SK-N-SH (cell line): ENCODE results near the gene DUSP16. TPM values are rescaled to one million over a fixed set of nuclear protein-coding genes. Genes with fewer than 3 reads are reported as not detected.
A peak's percentile ranks its signal among the peaks of the same experiment; 100 is the strongest.

ENCODE experiments used
- CTCF ChIA-PET: fragments of 300-600, 350-600 bp; formaldehyde crosslinking; extraction: SDS; loops from one replicate; lab custom pipeline; 2021; lab: Yijun Ruan, JAX
- POLR2A ChIA-PET: fragments of 350-600 bp; sonication (Branson Sonifier 250); formaldehyde crosslinking; extraction: SDS; loops from one replicate; lab custom pipeline; 2020; ENCODE audit warnings: antibody characterized with exemption, inconsistent platforms; lab: Yijun Ruan, JAX
- DNase-seq: peaks from one replicate; pipeline ENCODE4 v3.0.0; 2012
- H2AFZ ChIP-seq: fragments of 200-600 bp; sonication (generic); 2 replicates; pipeline ENCODE4 v1.8.1; 2016; ENCODE audit warnings: antibody characterized with exemption, mild to moderate bottlenecking, low read depth
- H3F3A ChIP-seq: fragments of 200-600 bp; sonication (generic); replicated peaks from 2 replicates; pipeline ENCODE3; 2016; ENCODE audit warnings: antibody characterized with exemption, mild to moderate bottlenecking; ENCODE audit not compliant: insufficient read depth
- H3K27ac ChIP-seq, 2 experiments: fragments of 200-500 bp in 1 of 2; fragments of 200-600 bp in 1 of 2; sonication (Bioruptor generic) in 1 of 2; sonication (generic), shearing (Covaris generic) in 1 of 2; 2 replicates each; pipeline versions ENCODE4 v1.5.1 to v1.6.1; 2014 to 2016; ENCODE audit warnings: low read depth in 2 of 2, inconsistent platforms in 1 of 2, low read length in 1 of 2, mild to moderate bottlenecking in 1 of 2, mixed read lengths in 1 of 2
- H3K27me3 ChIP-seq: fragments of 200-600 bp; sonication (generic), shearing (Covaris generic); 2 replicates; pipeline ENCODE4 v1.6.1; 2016; ENCODE audit warnings: mixed run types; ENCODE audit not compliant: insufficient read depth
- H3K36me3 ChIP-seq, 2 experiments: fragments of 200-500 bp in 1 of 2; fragments of 200-600 bp in 1 of 2; sonication (Bioruptor generic) in 1 of 2; sonication (generic) in 1 of 2; replicated peaks in 1 of 2; 2 replicates each; pipeline versions ENCODE3 to v1.5.1; 2014 to 2016; ENCODE audit warnings: low read length in 1 of 2, mild to moderate bottlenecking in 1 of 2; ENCODE audit not compliant: insufficient read depth in 2 of 2, control insufficient read depth in 1 of 2
- H3K4me1 ChIP-seq, 2 experiments: fragments of 200-500 bp in 1 of 2; fragments of 200-600 bp in 1 of 2; sonication (Bioruptor generic) in 1 of 2; sonication (generic), shearing (Covaris generic) in 1 of 2; 2 replicates each; pipeline versions ENCODE4 v1.5.1 to v1.6.1; 2014 to 2016; ENCODE audit warnings: low read depth in 1 of 2, low read length in 1 of 2, mixed run types in 1 of 2; ENCODE audit not compliant: insufficient read depth in 2 of 2, control insufficient read depth in 1 of 2
- H3K4me2 ChIP-seq: fragments of 200-600 bp; sonication (generic), shearing (Covaris generic); 2 replicates; pipeline ENCODE4 v1.6.1; 2017; ENCODE audit warnings: mixed run types
- H3K4me3 ChIP-seq, 2 experiments: fragments of 200-500 bp in 1 of 2; fragments of 200-600 bp in 1 of 2; sonication (Bioruptor generic) in 1 of 2; sonication (generic), shearing (Covaris generic) in 1 of 2; 2 replicates each; pipeline versions ENCODE4 v1.5.1 to v1.8.1; 2014 to 2016; ENCODE audit warnings: low read depth in 2 of 2, inconsistent platforms in 1 of 2, low read length in 1 of 2, mild to moderate bottlenecking in 1 of 2, mixed read lengths in 1 of 2, moderate library complexity in 1 of 2
- H3K79me2 ChIP-seq: fragments of 200-600 bp; sonication (generic); 2 replicates; pipeline ENCODE4 v1.8.1; 2017; ENCODE audit warnings: mild to moderate bottlenecking; ENCODE audit not compliant: insufficient read depth
- H3K9ac ChIP-seq: fragments of 200-600 bp; sonication (generic); 2 replicates; pipeline ENCODE4 v1.6.1; 2017; ENCODE audit warnings: mixed run types
- H3K9me2 ChIP-seq: fragments of 200-600 bp; sonication (generic); 2 replicates; pipeline ENCODE4 v1.6.1; 2017; ENCODE audit warnings: mixed run types
- H3K9me3 ChIP-seq: fragments of 200-600 bp; sonication (generic); 2 replicates; pipeline ENCODE4 v1.6.1; 2017; ENCODE audit warnings: mixed run types, mild to moderate bottlenecking, moderate library complexity
- H4K20me1 ChIP-seq: fragments of 200-600 bp; sonication (generic); 2 replicates; pipeline ENCODE4 v1.6.1; 2017; ENCODE audit warnings: mild to moderate bottlenecking, mixed run types; ENCODE audit not compliant: insufficient read depth
- FOXM1 ChIP-seq: IDR thresholded peaks from 2 replicates; pipeline ENCODE4 v1.4.0; 2012; ENCODE audit warnings: low read depth, mild to moderate bottlenecking
- SIN3A ChIP-seq: IDR thresholded peaks from 2 replicates; pipeline ENCODE4 v1.6.1; 2012; ENCODE audit warnings: low read depth, mild to moderate bottlenecking, low read length, moderate library complexity, borderline replicate concordance
- TAF1 ChIP-seq: IDR thresholded peaks from 2 replicates; pipeline ENCODE4 v1.6.1; 2012; ENCODE audit warnings: low read depth, mild to moderate bottlenecking, low read length, moderate library complexity, borderline replicate concordance
- TCF12 ChIP-seq: IDR thresholded peaks from 2 replicates; pipeline ENCODE4 v1.4.0; 2012
- TEAD4 ChIP-seq: IDR thresholded peaks from 2 replicates; pipeline ENCODE4 v1.4.0; 2012; ENCODE audit warnings: mild to moderate bottlenecking, borderline replicate concordance; ENCODE audit not compliant: insufficient read depth
- WGBS: methylation state at CpG from one replicate; pipeline ENCODE4 v1.1.6; 2017; ENCODE audit warnings: low lambda C conversion rate; 5-methylcytosine and 5-hydroxymethylcytosine counted together
- polyA plus RNA-seq, 3 experiments: library from polyadenylated mRNA; depleted of rRNA; stranded (reverse); fragments of >200 nt; gene quantifications; 2 replicates each; pipeline ENCODE4 v1.2.3, GENCODE V29; 2012
- TF ChIP-seq, protein P1 (sequence below): IDR thresholded peaks from 2 replicates; pipeline ENCODE4 v1.4.0; 2012; ENCODE audit warnings: low read depth
- TF ChIP-seq, protein P2 (sequence below): fragments of 150-350 bp; IDR thresholded peaks from 2 replicates; pipeline ENCODE4 v1.6.1; 2016; ENCODE audit warnings: mild to moderate bottlenecking, low read depth, low read length
- TF ChIP-seq, protein P3 (sequence below): IDR thresholded peaks from 2 replicates; pipeline ENCODE4 v1.6.1; 2012; ENCODE audit warnings: mild to moderate bottlenecking, low read depth, low read length, moderate library complexity

The DUSP16 gene
- polyA plus RNA-seq, 1 of the 3 experiments (the other 2 are of a cell fraction) = 7.1 TPM

DNA sequence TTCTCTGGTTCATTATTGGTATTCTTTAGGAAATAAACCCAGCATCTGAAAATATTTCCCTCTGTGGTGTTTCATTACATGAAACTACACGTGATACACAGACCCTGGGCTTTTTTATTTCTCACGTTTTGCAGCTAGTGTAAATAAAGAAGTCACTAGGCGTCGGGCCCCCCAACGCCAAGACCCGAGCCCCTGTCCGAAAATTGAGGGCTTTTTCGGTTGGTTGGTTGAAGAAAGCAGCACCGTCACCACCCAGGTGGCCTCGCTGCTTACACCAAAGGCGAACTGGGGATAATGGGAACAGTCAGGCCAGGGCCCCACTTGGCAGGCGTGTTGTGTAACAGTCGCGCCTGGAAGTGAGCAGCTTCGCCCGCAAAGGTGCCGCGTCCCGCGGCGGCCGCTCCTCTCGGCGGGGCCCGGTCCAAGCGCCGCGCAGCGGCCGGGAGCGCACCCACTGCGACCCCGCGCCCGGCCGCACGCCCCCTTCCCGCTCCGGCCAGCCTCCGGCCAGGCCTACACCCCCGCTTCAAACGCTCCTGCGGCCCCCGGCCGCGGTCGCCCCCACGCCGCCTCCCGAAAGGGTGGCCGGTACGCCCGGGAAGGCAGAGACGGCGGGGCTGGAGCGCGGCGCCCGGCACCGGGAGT is 1.2 kb downstream of the DUSP16 start:
- Histone ChIP-seq H3K9ac (peak overlapping the region; percentile 98), H2AFZ (peak overlapping the region; percentile 65; the same call in 1 of the 2 replicates), H3K27ac (peak overlapping the region; percentile 94 to 96), H3K36me3 (peaks cover 0 to 3% of the 10 kb centered on the region in 2 experiments), H3F3A (peaks cover 12% of the 10 kb centered on the region), H3K4me2 (peak overlapping the region; percentile 94), H3K9me3 (no peaks in the 10 kb centered on the region), H3K4me1 (peaks cover 8 to 17% of the 10 kb centered on the region in 2 experiments; a peak in 3 of 4 replicates), H3K79me2 (peaks cover 56% of the 10 kb centered on the region), H3K4me3 (peak overlapping the region; percentile 75 to 93), H4K20me1 (no peaks in the 10 kb centered on the region), H3K27me3 (no peaks in the 10 kb centered on the region), H3K9me2 (no peaks in the 10 kb centered on the region)
- ChIA-PET CTCF (interaction anchor here (1.0 to 3.6 kb wide), 4 partner anchors 14 to 185 kb away, joined by 3 to 23 read pairs (median 4); no protein-coding TSS in a partner anchor), POLR2A (no interaction called here)
- 1% methylated on average over 32 of the region's 60 CpGs for WGBS
- TF ChIP-seq FOXM1 (no peak), SIN3A (no peak), TEAD4 (no peak)
- TF ChIP-seq, protein P1, sequence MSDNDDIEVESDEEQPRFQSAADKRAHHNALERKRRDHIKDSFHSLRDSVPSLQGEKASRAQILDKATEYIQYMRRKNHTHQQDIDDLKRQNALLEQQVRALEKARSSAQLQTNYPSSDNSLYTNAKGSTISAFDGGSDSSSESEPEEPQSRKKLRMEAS = peak; percentile 33; the same call in 1 of the 2 replicates
- peak; percentile 75 for DNase-seq

DNA sequence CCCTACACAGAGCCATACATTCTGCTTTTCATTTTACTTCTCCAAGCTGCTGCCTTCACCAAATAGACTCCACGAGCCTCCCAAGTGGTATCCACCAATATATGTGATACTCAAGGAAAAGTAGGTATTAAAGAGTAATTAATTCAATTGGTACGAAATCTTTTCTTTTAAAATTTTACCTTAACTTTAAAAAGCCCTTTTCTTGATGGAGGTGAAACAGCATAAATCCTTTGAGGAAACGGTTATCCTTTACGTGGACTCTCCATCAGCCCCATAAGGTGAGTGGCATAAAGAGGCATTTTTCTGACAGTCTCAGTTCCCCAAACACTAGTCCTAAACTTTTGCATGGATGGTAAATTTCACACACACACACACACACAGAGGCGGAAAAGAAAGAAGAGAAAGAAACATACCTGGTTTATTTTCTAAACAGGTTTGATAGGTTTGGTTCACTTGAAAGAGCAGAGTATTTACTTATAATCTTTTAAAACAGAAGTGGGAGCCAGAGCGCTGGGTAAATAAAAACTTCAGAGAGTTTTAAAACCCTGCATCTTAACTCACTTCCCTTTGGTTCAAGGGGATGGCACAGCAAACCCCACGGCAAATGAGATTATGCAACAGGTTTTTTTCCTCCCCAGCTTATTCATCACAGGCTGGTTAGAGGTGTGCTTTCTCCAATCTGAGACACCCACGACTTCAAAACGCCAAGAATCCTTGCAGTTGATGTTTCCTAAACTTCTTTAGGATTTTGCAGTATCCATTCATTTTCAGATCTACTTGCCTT is 1.9 kb downstream of the DUSP16 start:
- Histone ChIP-seq H3K36me3 (peaks cover 0 to 3% of the 10 kb centered on the region in 2 experiments), H3K9me3 (no peaks in the 10 kb centered on the region), H2AFZ (peak overlapping the region; percentile 65; the same call in 1 of the 2 replicates), H3K27me3 (no peaks in the 10 kb centered on the region), H3K4me2 (peak overlapping the region; percentile 94), H3F3A (peaks cover 12% of the 10 kb centered on the region), H4K20me1 (no peaks in the 10 kb centered on the region), H3K79me2 (peaks cover 63% of the 10 kb centered on the region), H3K9me2 (no peaks in the 10 kb centered on the region), H3K9ac (peak overlapping the region; percentile 98), H3K4me3 (peak overlapping the region; percentile 75 to 93), H3K27ac (peak overlapping the region; percentile 94 to 96), H3K4me1 (peaks cover 8 to 17% of the 10 kb centered on the region in 2 experiments; a peak in 3 of 4 replicates)
- peak; percentile 41 for DNase-seq
- peak; percentile 9; the same call in 1 of the 2 replicates for TF ChIP-seq TAF1
- no peak for TF ChIP-seq TCF12
- ChIA-PET CTCF (interaction anchor here (1.0 to 3.6 kb wide), 4 partner anchors 13 to 184 kb away, joined by 3 to 23 read pairs (median 4); no protein-coding TSS in a partner anchor), POLR2A (interaction anchor here (1.0 kb wide), 1 partner anchor 7 kb away, joined by 3 read pairs; no protein-coding TSS in a partner anchor)
- 6% methylated on average over 9 of the region's 9 CpGs for WGBS

DNA sequence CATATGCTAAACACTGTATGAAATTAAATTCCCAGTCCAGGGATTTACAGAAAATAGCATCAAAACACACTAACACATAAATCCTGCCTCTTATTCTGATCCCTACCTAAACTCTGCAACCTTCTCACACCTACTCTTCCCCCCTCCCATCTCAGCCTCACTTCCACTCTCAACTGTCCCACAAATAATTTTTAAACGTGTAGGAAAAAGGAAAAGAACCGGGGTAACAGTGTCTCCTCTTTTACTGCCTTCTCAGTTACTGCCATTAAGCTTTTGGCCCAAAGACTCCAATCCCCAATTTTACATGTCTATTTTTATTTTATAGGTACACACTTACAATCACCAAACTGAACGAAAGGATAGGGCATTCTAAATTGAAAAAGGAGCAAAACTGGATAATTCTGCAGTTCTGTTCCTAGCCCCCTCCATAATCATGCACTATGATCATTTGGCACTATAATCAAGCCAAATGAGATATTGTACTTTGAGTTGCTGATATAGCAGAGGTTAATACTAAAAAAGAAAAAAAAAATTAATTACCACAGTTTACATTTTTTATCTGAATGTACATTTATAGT is 2.9 kb downstream of the DUSP16 start:
- 17% methylated on average over 3 of the region's 3 CpGs for WGBS
- peaks cover 12% of the 10 kb centered on the region for H3F3A ChIP-seq
- ChIA-PET POLR2A (interaction anchor here (1.0 kb wide), 1 partner anchor 8 kb away, joined by 3 read pairs; no protein-coding TSS in a partner anchor), CTCF (interaction anchor here (1.0 to 1.4 kb wide), 3 partner anchors 11 to 174 kb away, joined by 3 to 4 read pairs (median 3); no protein-coding TSS in a partner anchor)
- H3K79me2 ChIP-seq = peaks cover 73% of the 10 kb centered on the region
- H3K4me1 ChIP-seq = peaks cover 8 to 17% of the 10 kb centered on the region in 2 experiments; a peak in 3 of 4 replicates
- peak overlapping the region; percentile 94 for H3K4me2 ChIP-seq
- H3K9me3 ChIP-seq = no peaks in the 10 kb centered on the region
- no peaks in the 10 kb centered on the region for H3K9me2 ChIP-seq
- H3K9ac ChIP-seq = peak overlapping the region; percentile 98
- H4K20me1 ChIP-seq = peaks cover 4% of the 10 kb centered on the region
- TF ChIP-seq, protein P2, sequence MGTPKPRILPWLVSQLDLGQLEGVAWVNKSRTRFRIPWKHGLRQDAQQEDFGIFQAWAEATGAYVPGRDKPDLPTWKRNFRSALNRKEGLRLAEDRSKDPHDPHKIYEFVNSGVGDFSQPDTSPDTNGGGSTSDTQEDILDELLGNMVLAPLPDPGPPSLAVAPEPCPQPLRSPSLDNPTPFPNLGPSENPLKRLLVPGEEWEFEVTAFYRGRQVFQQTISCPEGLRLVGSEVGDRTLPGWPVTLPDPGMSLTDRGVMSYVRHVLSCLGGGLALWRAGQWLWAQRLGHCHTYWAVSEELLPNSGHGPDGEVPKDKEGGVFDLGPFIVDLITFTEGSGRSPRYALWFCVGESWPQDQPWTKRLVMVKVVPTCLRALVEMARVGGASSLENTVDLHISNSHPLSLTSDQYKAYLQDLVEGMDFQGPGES = no peak
- TF ChIP-seq, protein P3, sequence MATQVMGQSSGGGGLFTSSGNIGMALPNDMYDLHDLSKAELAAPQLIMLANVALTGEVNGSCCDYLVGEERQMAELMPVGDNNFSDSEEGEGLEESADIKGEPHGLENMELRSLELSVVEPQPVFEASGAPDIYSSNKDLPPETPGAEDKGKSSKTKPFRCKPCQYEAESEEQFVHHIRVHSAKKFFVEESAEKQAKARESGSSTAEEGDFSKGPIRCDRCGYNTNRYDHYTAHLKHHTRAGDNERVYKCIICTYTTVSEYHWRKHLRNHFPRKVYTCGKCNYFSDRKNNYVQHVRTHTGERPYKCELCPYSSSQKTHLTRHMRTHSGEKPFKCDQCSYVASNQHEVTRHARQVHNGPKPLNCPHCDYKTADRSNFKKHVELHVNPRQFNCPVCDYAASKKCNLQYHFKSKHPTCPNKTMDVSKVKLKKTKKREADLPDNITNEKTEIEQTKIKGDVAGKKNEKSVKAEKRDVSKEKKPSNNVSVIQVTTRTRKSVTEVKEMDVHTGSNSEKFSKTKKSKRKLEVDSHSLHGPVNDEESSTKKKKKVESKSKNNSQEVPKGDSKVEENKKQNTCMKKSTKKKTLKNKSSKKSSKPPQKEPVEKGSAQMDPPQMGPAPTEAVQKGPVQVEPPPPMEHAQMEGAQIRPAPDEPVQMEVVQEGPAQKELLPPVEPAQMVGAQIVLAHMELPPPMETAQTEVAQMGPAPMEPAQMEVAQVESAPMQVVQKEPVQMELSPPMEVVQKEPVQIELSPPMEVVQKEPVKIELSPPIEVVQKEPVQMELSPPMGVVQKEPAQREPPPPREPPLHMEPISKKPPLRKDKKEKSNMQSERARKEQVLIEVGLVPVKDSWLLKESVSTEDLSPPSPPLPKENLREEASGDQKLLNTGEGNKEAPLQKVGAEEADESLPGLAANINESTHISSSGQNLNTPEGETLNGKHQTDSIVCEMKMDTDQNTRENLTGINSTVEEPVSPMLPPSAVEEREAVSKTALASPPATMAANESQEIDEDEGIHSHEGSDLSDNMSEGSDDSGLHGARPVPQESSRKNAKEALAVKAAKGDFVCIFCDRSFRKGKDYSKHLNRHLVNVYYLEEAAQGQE = no peak
- H2AFZ ChIP-seq = no peak overlapping the region
- H3K36me3 ChIP-seq = peaks cover 0 to 3% of the 10 kb centered on the region in 2 experiments
- no peak for DNase-seq
- no peaks in the 10 kb centered on the region for H3K27me3 ChIP-seq
- H3K27ac ChIP-seq = peak overlapping the region; percentile 58 to 94; a peak in 3 of 4 replicates
- peak overlapping the region; percentile 75 to 93 for H3K4me3 ChIP-seq
